Neural cell (in vitro differentiated cells): ENCODE data around the gene POM121.
"Not testable (repeated sequence)": the region's sequence is repeated elsewhere in the genome, so short reads cannot be mapped to it uniquely, and the experiment has no call there.

Experiments
- EP300 ChIP-seq: fragments of 450-650 bp; conservative IDR thresholded peaks from 2 replicates; pipeline ENCODE4 v1.6.1; 2014; ENCODE audit warnings: antibody characterized with exemption, mild to moderate bottlenecking, moderate library complexity; ENCODE audit not compliant: poor library complexity, severe bottlenecking
- EZH2 ChIP-seq: fragments of 200-600, 300-800 bp; shearing (Covaris generic), sonication (generic); IDR thresholded peaks from 2 replicates; pipeline ENCODE4 v1.6.1; 2014; ENCODE audit warnings: antibody characterized with exemption, low read length, borderline replicate concordance, mild to moderate bottlenecking; ENCODE audit not compliant: insufficient read depth, poor library complexity, severe bottlenecking
- MXI1 ChIP-seq: fragments of 450-650 bp; conservative IDR thresholded peaks from 2 replicates; pipeline ENCODE4 v1.6.1; 2014; ENCODE audit warnings: antibody characterized with exemption, mild to moderate bottlenecking; ENCODE audit not compliant: poor library complexity, severe bottlenecking
- POLR2AphosphoS5 ChIP-seq: IDR thresholded peaks from 2 replicates; pipeline ENCODE4 v1.6.1; 2012
- RAD21 ChIP-seq: fragments of 450-650 bp; conservative IDR thresholded peaks from 2 replicates; pipeline ENCODE4 v1.6.1; 2014; ENCODE audit warnings: antibody characterized with exemption, mild to moderate bottlenecking, moderate library complexity
- TF ChIP-seq, protein P1 (sequence below): fragments of 450-650 bp; IDR thresholded peaks from 2 replicates; pipeline ENCODE4 v1.5.1; 2014; ENCODE audit warnings: antibody characterized with exemption, mild to moderate bottlenecking, moderate library complexity; ENCODE audit not compliant: poor library complexity, severe bottlenecking
- TF ChIP-seq, protein P2 (sequence below): IDR thresholded peaks from 2 replicates; pipeline ENCODE4 v1.6.1; 2012; ENCODE audit warnings: borderline replicate concordance

DNA sequence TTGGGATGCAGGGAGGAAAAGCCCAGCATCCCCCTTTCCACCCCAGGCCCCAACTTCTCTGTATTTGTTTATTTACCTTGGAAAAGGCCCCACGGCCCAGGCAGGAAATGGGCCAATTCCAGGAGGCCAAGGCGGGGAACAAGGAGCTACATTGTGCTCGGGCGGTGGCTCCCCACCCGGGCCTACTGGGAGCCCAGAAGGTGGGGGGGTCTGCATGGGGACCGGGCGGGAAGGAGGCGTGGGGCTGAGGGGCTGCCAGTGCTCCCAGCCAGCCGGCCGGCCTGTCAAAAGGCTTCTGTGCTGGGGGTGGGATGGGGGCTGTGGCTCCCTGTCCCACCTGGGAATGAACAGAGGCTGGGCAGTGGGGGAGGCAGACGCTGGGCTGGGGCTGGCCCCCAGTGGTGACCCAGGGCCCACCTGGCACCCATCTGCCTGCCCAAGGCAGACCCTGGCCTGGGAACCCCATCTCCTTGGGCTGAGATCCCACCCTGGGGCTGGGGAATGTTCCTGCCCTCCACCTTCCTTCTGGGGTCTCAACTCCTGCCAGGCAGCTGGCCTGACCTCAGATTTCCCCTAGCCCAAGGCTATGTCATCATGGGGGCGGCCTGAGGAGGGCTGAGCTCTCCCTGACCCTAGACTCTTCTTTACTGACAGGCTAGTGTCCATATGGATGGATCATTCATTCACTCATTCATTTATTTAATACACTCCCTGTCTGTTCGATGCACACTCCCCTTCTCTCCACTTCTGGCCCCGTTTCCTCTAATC, 65.4 kb downstream of the POM121 start:
- TF ChIP-seq, protein P1, sequence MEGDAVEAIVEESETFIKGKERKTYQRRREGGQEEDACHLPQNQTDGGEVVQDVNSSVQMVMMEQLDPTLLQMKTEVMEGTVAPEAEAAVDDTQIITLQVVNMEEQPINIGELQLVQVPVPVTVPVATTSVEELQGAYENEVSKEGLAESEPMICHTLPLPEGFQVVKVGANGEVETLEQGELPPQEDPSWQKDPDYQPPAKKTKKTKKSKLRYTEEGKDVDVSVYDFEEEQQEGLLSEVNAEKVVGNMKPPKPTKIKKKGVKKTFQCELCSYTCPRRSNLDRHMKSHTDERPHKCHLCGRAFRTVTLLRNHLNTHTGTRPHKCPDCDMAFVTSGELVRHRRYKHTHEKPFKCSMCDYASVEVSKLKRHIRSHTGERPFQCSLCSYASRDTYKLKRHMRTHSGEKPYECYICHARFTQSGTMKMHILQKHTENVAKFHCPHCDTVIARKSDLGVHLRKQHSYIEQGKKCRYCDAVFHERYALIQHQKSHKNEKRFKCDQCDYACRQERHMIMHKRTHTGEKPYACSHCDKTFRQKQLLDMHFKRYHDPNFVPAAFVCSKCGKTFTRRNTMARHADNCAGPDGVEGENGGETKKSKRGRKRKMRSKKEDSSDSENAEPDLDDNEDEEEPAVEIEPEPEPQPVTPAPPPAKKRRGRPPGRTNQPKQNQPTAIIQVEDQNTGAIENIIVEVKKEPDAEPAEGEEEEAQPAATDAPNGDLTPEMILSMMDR, result not testable (repeated sequence)
- not testable (repeated sequence) for TF ChIP-seq MXI1, EZH2, EP300, POLR2AphosphoS5, RAD21
- TF ChIP-seq, protein P2, sequence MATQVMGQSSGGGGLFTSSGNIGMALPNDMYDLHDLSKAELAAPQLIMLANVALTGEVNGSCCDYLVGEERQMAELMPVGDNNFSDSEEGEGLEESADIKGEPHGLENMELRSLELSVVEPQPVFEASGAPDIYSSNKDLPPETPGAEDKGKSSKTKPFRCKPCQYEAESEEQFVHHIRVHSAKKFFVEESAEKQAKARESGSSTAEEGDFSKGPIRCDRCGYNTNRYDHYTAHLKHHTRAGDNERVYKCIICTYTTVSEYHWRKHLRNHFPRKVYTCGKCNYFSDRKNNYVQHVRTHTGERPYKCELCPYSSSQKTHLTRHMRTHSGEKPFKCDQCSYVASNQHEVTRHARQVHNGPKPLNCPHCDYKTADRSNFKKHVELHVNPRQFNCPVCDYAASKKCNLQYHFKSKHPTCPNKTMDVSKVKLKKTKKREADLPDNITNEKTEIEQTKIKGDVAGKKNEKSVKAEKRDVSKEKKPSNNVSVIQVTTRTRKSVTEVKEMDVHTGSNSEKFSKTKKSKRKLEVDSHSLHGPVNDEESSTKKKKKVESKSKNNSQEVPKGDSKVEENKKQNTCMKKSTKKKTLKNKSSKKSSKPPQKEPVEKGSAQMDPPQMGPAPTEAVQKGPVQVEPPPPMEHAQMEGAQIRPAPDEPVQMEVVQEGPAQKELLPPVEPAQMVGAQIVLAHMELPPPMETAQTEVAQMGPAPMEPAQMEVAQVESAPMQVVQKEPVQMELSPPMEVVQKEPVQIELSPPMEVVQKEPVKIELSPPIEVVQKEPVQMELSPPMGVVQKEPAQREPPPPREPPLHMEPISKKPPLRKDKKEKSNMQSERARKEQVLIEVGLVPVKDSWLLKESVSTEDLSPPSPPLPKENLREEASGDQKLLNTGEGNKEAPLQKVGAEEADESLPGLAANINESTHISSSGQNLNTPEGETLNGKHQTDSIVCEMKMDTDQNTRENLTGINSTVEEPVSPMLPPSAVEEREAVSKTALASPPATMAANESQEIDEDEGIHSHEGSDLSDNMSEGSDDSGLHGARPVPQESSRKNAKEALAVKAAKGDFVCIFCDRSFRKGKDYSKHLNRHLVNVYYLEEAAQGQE, result not testable (repeated sequence)
